ENCODE results near the gene PNO1. TPM values are rescaled to one million over a fixed set of nuclear protein-coding genes. Genes with fewer than 3 reads are reported as not detected.

PNO1 gene
- total RNA-seq, 2 experiments from 2014 or later = 25.1 to 26.2 TPM

- H3K4me3 Mint-ChIP-seq = no peak overlapping the region
- ATAC-seq = no peak
- no peaks in the 10 kb centered on the region for H3K27me3 Mint-ChIP-seq
- DNase-seq = no peak
- H3K27ac Mint-ChIP-seq = no peak overlapping the region
- H3K36me3 Mint-ChIP-seq (ENCODE audit: low read depth) = peaks cover 15% of the 10 kb centered on the region
- no peaks in the 10 kb centered on the region for H3K9me3 Mint-ChIP-seq
- intact Hi-C loops (cut with micrococcal nuclease) = no loop called here
- ChIA-PET POLR2A (no interaction called here), CTCF (interaction anchor here (3.0 kb wide), 1 partner anchor 11 kb away, joined by 20 read pairs; no protein-coding TSS in a partner anchor)
- TF ChIP-seq CTCF (IDR thresholded peaks at IDR 0.05) = no peak
- peaks cover 2% of the 10 kb centered on the region for H3K4me1 Mint-ChIP-seq (ENCODE audit: low read depth)
Observed at GRCh38 chr2:68134554-68134953, 23.1 kb upstream of the PNO1 start.

- Mint-ChIP-seq H3K36me3 (ENCODE audit: low read depth) (peaks cover 13% of the 10 kb centered on the region), H3K27me3 (no peaks in the 10 kb centered on the region)
- TF ChIP-seq CTCF (IDR thresholded peaks at IDR 0.05) = no peak
Observed at GRCh38 chr2:68135448-68136320, 22.0 kb upstream of the PNO1 start.

GRCh38 chr2:68141875-68142274, 15.8 kb upstream of the PNO1 start:
- CTCF ChIA-PET = interaction anchor here (1.5 kb wide), 1 partner anchor 12 kb away, joined by 3 read pairs; no protein-coding TSS in a partner anchor
- no peak for TF ChIP-seq CTCF (IDR thresholded peaks at IDR 0.05)
- intact Hi-C loops (cut with micrococcal nuclease) = no loop called here
- no peak overlapping the region for H3K4me3 Mint-ChIP-seq
- no peaks in the 10 kb centered on the region for H3K27me3 Mint-ChIP-seq
- no peak for ATAC-seq
- H3K36me3 Mint-ChIP-seq (ENCODE audit: low read depth) = peaks cover 8% of the 10 kb centered on the region
- H3K9me3 Mint-ChIP-seq = no peaks in the 10 kb centered on the region
- no peak for DNase-seq
- H3K27ac Mint-ChIP-seq = no peak overlapping the region
- POLR2A ChIA-PET = no interaction called here
- peaks cover 2% of the 10 kb centered on the region for H3K4me1 Mint-ChIP-seq (ENCODE audit: low read depth)

More at GRCh38 chr2:68135448-68136320, 22.0 kb upstream of the PNO1 start:
- Mint-ChIP-seq H3K4me1 (ENCODE audit: low read depth) (peaks cover 2% of the 10 kb centered on the region), H3K27ac (no peak overlapping the region), H3K4me3 (no peak overlapping the region), H3K9me3 (no peaks in the 10 kb centered on the region)
- CTCF ChIA-PET = interaction anchor here (3.0 kb wide), 1 partner anchor 12 kb away, joined by 20 read pairs; no protein-coding TSS in a partner anchor
- intact Hi-C loops (cut with micrococcal nuclease) = no loop called here
- no peak for DNase-seq
- ATAC-seq = no peak
- POLR2A ChIA-PET = no interaction called here

GRCh38 chr2:68151037-68151436, 6.7 kb upstream of the PNO1 start:
- H3K27ac Mint-ChIP-seq = peak overlapping the region; percentile 19
- intact Hi-C loops (cut with micrococcal nuclease) = no loop called here
- DNase-seq = no peak

More at GRCh38 chr2:68151037-68151436, 6.7 kb upstream of the PNO1 start:
- Mint-ChIP-seq H3K27me3 (no peaks in the 10 kb centered on the region), H3K36me3 (ENCODE audit: low read depth) (peaks cover under 1% of the 10 kb centered on the region), H3K4me3 (no peak overlapping the region), H3K4me1 (ENCODE audit: low read depth) (peaks cover 33% of the 10 kb centered on the region), H3K9me3 (no peaks in the 10 kb centered on the region)
- ChIA-PET POLR2A (no interaction called here), CTCF (interaction anchor here (0.7 to 2.0 kb wide), 3 partner anchors 20 to 132 kb away, joined by 3 to 9 read pairs (median 5); no protein-coding TSS in a partner anchor)
- no peak for ATAC-seq
- no peak for TF ChIP-seq CTCF (IDR thresholded peaks at IDR 0.05)
